IPS-18c (cell line): ENCODE measurements around the gene IL11.

Experiments used
- H3K4me3 ChIP-seq: 2 replicates; pipeline ENCODE4 v1.7.0; 2013; ENCODE audit warnings: low read depth, mild to moderate bottlenecking, low read length, moderate library complexity; ENCODE audit not compliant: insufficient read depth
- H3K9me3 ChIP-seq: one replicate; pipeline ENCODE4 v1.6.1; 2013; ENCODE audit warnings: mild to moderate bottlenecking, low read length, moderate library complexity; ENCODE audit not compliant: control insufficient read depth, insufficient read depth

IL11 gene

DNA sequence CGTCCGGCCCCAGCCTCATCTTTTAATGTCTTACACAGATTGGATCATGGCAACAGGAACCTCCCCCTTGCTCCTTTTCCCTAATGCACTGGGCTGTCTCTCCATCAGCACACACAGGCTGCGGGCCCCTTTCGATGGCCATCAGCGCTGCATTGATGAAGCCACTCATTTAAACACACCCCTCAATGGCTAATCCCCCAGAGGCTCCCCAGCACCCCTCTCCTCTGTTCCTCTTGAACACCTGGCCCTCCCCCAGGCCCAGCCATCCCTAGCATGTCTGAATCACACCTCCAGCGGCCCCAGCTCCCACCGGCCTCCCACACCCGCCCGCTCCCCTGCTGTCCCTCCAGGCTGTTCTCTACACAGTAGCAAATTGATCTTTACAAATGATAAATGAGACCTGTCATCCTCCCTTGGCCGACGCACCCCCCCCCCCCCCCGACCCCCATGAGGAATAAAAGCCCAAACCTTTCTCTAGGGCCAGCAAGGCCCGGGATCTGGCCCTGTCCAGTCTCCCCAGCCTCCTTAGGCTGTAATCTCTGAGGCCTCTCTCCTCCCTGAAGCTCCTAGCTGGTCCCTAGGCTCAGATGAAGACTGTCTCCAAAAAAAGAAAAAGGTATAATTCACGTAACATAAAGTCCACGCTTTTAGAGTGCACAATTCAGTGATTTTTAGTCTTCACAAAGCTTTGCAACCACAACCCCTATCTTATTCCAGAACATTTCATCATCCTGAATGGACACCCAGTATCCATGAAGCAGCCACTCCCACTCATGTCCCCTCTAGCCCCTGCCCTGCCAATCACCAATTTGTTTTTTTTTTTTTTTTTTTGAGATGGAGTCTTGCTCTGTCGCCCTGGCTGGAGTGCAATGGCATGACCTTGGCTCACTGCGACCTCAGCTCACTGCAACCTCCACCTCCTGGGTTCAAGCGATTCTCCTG is 22.8 kb upstream of the IL11 start:
- Histone ChIP-seq H3K9me3 (no peaks in the 10 kb centered on the region), H3K4me3 (no peak overlapping the region)

DNA sequence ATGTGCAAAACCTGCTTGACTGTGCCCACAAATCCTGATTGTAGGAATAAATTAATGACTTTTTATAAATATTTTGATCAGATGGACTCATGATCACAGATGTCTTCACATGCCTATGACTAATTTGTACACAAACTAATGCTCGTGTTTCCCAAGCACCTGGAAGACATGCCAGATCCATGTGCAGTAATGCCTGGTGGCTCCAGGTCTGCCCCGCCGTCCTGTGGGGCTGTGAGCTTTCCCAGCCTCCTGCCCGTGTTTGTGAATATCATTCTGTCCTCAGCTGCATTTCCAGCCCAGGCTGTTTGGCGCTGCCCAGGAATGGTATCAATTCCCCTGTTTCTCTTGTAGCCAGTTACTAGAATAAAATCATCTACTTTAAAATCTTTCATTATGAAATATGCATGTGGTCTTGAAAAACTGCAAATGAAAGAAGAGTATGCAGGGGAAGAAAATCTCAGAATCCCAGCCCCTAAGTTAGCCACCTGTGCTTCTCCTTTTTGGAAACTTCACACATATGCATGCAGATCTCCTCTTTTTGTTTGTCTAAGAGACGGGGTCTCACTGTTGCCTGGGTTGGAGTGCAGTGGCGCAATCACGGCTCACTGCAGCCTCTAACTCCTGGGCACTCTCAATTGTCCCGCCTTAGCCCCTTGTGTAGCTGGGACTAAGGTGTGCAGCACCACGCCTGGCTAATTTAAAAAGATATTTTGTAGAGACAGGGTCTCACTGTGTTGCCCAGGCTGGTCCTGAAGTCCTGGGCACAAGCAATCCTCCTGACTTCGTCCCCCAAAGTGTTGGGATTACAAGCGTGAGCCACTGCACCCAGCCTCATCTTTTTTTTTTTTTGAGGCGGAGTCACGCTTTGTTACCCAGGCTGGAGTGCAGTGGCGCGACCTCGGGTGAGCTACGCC is 21.7 kb upstream of the IL11 start:
- no peak overlapping the region for H3K4me3 ChIP-seq
- H3K9me3 ChIP-seq: no peaks in the 10 kb centered on the region

GRCh38 chr19:55391191-55391670 is 21.0 kb upstream of the IL11 start:
- Histone ChIP-seq H3K9me3 (no peaks in the 10 kb centered on the region), H3K4me3 (no peak overlapping the region)

DNA sequence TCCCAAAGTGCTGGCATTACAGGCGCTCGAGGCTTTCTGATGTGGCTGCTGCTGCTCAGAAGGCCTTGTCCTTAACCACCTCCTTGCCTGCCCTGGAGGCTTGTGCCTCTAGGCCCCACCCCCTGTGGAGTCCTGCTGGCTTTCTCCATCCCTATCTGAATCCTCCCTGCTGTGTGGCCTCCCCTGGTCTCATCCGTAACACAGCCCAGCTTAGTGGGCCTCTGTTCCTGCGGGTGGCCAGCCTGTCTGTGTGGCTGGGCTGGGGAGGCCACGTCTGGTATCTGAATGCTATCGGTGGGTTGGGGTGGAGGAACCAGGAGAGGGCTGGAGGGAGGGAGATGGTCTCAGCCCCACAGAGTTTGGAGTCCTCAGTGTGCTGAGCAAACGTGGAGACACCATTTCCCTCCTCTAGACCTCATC is 20.2 kb upstream of the IL11 start:
- no peak overlapping the region for H3K4me3 ChIP-seq
- H3K9me3 ChIP-seq: no peaks in the 10 kb centered on the region

GRCh38 chr19:55389386-55390317 is 19.4 kb upstream of the IL11 start:
- no peaks in the 10 kb centered on the region for H3K9me3 ChIP-seq
- peak overlapping the region; percentile 4; the same call in 1 of the 2 replicates for H3K4me3 ChIP-seq

GRCh38 chr19:55387736-55388497 is 17.7 kb upstream of the IL11 start:
- H3K9me3 ChIP-seq: no peaks in the 10 kb centered on the region
- peak overlapping the region; percentile 88 for H3K4me3 ChIP-seq

- peak overlapping the region; percentile 88 for H3K4me3 ChIP-seq
- H3K9me3 ChIP-seq: no peaks in the 10 kb centered on the region
These were observed 16.3 kb upstream of the IL11 start for GRCh38 chr19:55386493-55386971.

GRCh38 chr19:55385724-55386492 is 15.6 kb upstream of the IL11 start, which contains the start of gene RPL28:
Gene RPL28 (plus strand): TSS chr19:55385932. CDS start chr19:55386358, 426 bp downstream.
- H3K9me3 ChIP-seq: no peaks in the 10 kb centered on the region
- peak within 1 kb of the TSS; percentile 88 for H3K4me3 ChIP-seq

GRCh38 chr19:55384920-55385723 is 14.9 kb upstream of the IL11 start:
- Histone ChIP-seq H3K4me3 (peak overlapping the region; percentile 88), H3K9me3 (no peaks in the 10 kb centered on the region)

DNA sequence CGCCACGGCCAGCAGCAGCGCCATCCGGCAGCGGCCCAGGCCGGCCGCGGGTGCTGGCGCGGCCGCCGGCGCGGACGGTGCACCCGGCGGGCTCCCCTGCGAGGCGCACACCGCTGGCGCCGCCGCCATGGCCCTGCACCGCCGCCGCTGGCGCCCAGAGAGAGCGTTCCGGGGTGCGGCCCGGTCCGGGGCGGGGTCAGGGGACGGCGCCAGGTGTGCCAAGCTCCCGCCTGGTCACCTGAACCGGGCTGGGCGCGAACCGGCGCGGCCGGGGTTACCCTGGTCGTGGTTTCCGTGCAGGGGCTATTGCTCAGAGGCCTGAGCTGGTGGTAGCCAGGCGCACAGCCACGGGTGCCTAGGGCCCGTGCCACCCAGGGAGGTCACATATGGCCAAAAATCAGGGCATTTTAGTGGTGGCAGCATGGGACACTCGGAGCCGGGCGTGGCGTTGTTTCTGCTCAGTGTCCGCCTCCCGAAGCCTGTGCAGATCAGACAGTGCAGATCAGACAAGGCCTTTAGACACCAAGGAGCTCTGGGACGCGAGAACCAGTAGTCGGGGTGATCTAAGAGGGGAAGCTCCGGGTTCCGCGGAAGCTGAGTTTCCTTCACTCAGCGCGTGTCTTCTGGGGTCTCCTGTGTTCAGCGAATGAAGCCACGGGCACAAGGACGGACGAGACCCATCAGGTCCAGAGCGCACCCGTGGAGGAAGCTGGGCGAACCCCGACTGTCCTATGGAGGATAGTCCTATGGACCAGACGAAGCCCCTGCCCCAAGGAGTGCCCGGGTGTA is 14.1 kb upstream of the IL11 start, which contains the start of gene TMEM238:
Gene TMEM238 (minus strand): TSS at position 162 of the 789 bp plus-strand sequence. CDS start 33 bp downstream, at position 129.
- Histone ChIP-seq H3K4me3 (peak within 1 kb of the TSS; percentile 88), H3K9me3 (no peaks in the 10 kb centered on the region)

DNA sequence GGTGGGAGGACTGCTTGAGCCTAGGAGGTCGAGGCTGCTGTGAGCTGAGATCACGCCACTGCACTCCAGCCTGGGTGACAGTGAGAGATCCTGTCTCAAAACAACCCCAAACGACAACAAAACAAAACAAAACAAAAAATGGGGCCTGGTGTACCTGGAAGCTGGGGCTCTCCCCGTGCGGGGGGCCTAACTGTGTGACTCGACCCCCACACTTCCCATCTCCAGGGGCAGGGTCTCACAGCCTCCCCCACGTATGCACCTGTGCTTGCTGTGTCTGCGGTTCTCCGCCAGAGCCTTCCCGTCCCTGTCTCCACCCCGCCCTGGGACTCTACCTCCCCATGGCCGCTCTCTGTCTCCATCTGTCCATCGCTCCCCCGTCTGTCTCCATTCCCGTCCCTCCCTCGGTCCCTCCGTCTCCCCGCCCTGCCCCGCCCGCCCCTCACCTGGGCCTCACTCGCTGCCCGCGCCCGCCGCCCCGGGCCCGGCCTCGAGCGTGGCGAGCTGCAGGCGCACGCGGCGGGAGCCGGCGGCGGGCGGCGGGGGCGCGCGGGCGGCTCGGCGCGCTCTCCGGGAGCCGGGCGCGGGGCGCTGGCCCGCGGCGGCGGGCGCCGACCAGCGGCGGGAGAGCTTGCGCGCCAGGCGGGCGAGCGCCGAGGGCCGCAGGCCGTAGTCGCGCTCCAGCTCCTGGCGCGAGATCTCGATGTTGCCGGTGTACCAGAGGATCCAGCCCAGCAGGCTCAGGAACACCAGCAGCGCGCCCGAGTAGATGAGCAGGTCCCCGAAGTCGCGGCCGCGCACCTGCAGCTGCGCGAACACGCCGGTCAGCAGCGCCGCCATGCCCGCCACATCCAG is 13.2 kb upstream of the IL11 start:
- Histone ChIP-seq H3K4me3 (peak overlapping the region; percentile 88), H3K9me3 (no peaks in the 10 kb centered on the region)

- H3K9me3 ChIP-seq: no peaks in the 10 kb centered on the region
- no peak overlapping the region for H3K4me3 ChIP-seq
These were observed 12.3 kb upstream of the IL11 start for GRCh38 chr19:55382522-55383054.

- no peak overlapping the region for H3K4me3 ChIP-seq
These were observed 11.8 kb upstream of the IL11 start for GRCh38 chr19:55382013-55382412.

More at GRCh38 chr19:55382013-55382412, 11.8 kb upstream of the IL11 start:
- no peaks in the 10 kb centered on the region for H3K9me3 ChIP-seq
